ENCODE results near the gene CRABP2. TPM values are rescaled to one million over a fixed set of nuclear protein-coding genes. Genes with fewer than 3 reads are reported as not detected.

The CRABP2 gene
- polyA plus RNA-seq, 1 of the 3 experiments (the other 2 are of a cell fraction): 42.1 TPM

DNA sequence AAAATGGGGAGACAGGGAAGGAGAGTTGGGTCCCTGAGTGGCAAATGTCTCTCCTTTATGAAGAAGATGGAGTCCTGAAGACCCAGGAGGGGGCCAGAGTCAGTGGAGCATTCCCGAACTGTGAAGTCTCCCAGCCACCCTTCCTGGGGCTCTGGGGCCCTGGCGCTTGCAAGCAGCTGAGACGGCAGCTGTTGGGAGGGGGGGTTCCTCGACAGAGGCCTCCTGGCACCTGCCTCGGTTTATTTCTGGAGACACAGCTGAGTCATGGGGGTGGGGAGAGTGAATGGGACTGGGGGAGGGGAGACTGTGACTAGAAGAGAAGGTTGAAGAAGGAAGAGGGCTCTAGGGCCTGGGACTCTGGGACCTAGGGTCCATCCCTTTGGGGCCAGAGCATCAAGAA, 42.2 kb downstream of the CRABP2 start:
- no peak overlapping the region for H3K4me3 ChIP-seq (ENCODE audit: low read depth in 2 of 2, low read length in 1 of 2)
- H3F3A ChIP-seq (replicated peaks; ENCODE audit: insufficient read depth): peaks cover 21% of the 10 kb centered on the region
- TF ChIP-seq EP300 (IDR thresholded peaks at IDR 0.05; ENCODE audit: borderline replicate concordance in 1 of 2, low read depth in 1 of 2, low read length in 1 of 2) (no peak), EZH2phosphoT487 (IDR thresholded peaks at IDR 0.05; ENCODE audit: borderline replicate concordance, low read depth) (no peak), MEF2A (IDR thresholded peaks at IDR 0.05; ENCODE audit: borderline replicate concordance, low read depth) (peak; percentile 57; the same call in 1 of the 2 replicates), FOSL2 (IDR thresholded peaks at IDR 0.05; ENCODE audit: borderline replicate concordance, low read depth) (peak; percentile 22; the same call in 1 of the 2 replicates), TCF12 (IDR thresholded peaks at IDR 0.05) (peak; percentile 48; the same call in 1 of the 2 replicates)
- H3K4me2 ChIP-seq: no peak overlapping the region
- H3K9ac ChIP-seq: no peak overlapping the region
- H3K27me3 ChIP-seq (ENCODE audit: insufficient read depth): no peaks in the 10 kb centered on the region
- ChIA-PET POLR2A (no interaction called here), CTCF (interaction anchor here (0.6 to 13.1 kb wide), 5 partner anchors 19 to 64 kb away, joined by 3 to 682 read pairs (median 252); partner anchors contain the start of genes BCAN, HAPLN2, ISG20L2 and METTL25B)
- no peaks in the 10 kb centered on the region for H3K79me2 ChIP-seq (ENCODE audit: insufficient read depth)
- H3K27ac ChIP-seq (ENCODE audit: low read depth in 2 of 2, low read length in 1 of 2): peak overlapping the region in 1 of 2 experiments; percentile 87; a peak in 1 of 4 replicates
- no peaks in the 10 kb centered on the region for H3K9me2 ChIP-seq
- DNase-seq: no peak
- WGBS (ENCODE audit: low lambda C conversion rate): 44% methylated on average over 5 of the region's 5 CpGs
- peaks cover 41 to 48% of the 10 kb centered on the region in 2 experiments; a peak in 3 of 4 replicates for H3K4me1 ChIP-seq (ENCODE audit: control insufficient read depth in 1 of 2, insufficient read depth in 2 of 2, low read depth in 1 of 2, low read length in 1 of 2)
- no peaks in the 10 kb centered on the region for H4K20me1 ChIP-seq (ENCODE audit: insufficient read depth)
- H3K9me3 ChIP-seq: no peaks in the 10 kb centered on the region
- no peaks in the 10 kb centered on the region for H3K36me3 ChIP-seq (replicated peaks in 1 of 2; ENCODE audit: control insufficient read depth in 1 of 2, insufficient read depth in 2 of 2, low read length in 1 of 2)
- no peak overlapping the region; the same call in 1 of the 2 replicates for H2AFZ ChIP-seq (ENCODE audit: low read depth)

DNA sequence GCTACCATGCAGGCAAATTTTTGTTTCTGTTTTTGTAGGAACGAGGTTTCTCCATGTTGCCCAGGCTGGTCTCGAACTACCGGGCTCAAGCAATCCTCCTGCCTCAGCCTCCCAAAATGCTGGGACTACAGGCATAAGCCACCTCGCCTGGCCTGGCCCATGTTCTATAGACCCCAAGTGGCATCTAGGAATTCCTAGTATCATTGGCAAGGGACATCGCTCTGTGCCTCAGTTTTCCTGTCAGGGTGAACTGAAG, 42.7 kb downstream of the CRABP2 start:
- H3K4me3 ChIP-seq (ENCODE audit: low read depth in 2 of 2, low read length in 1 of 2): no peak overlapping the region
- H3K36me3 ChIP-seq (replicated peaks in 1 of 2; ENCODE audit: control insufficient read depth in 1 of 2, insufficient read depth in 2 of 2, low read length in 1 of 2): no peaks in the 10 kb centered on the region
- peak overlapping the region in 1 of 2 experiments; percentile 87; a peak in 1 of 4 replicates for H3K27ac ChIP-seq (ENCODE audit: low read depth in 2 of 2, low read length in 1 of 2)
- no peak overlapping the region; the same call in 1 of the 2 replicates for H2AFZ ChIP-seq (ENCODE audit: low read depth)
- no peaks in the 10 kb centered on the region for H4K20me1 ChIP-seq (ENCODE audit: insufficient read depth)
- no peaks in the 10 kb centered on the region for H3K27me3 ChIP-seq (ENCODE audit: insufficient read depth)
- no peaks in the 10 kb centered on the region for H3K9me3 ChIP-seq
- H3K4me2 ChIP-seq: no peak overlapping the region
- POLR2A ChIA-PET: interaction anchor here (3.6 kb wide), 1 partner anchor 14 kb away, joined by 36 read pairs; the partner anchor contains the start of gene NES
- no peak for DNase-seq
- H3K9ac ChIP-seq: no peak overlapping the region
- H3F3A ChIP-seq (replicated peaks; ENCODE audit: insufficient read depth): peaks cover 21% of the 10 kb centered on the region
- H3K9me2 ChIP-seq: no peaks in the 10 kb centered on the region
- H3K4me1 ChIP-seq (ENCODE audit: control insufficient read depth in 1 of 2, insufficient read depth in 2 of 2, low read depth in 1 of 2, low read length in 1 of 2): peaks cover 36 to 48% of the 10 kb centered on the region in 2 experiments; a peak in 3 of 4 replicates
- WGBS (ENCODE audit: low lambda C conversion rate): 98% methylated on average over 5 of the region's 5 CpGs
- CTCF ChIA-PET: interaction anchor here (0.6 to 13.1 kb wide), 5 partner anchors 20 to 64 kb away, joined by 3 to 682 read pairs (median 252); partner anchors contain the start of genes BCAN, HAPLN2, ISG20L2 and METTL25B
- TF ChIP-seq CHD2 (IDR thresholded peaks at IDR 0.05; ENCODE audit: low read length, partially characterized antibody) (no peak), FOSL2 (IDR thresholded peaks at IDR 0.05; ENCODE audit: borderline replicate concordance, low read depth) (no peak), GABPA (IDR thresholded peaks at IDR 0.05; ENCODE audit: low read depth) (no peak), TEAD4 (IDR thresholded peaks at IDR 0.05; ENCODE audit: borderline replicate concordance, insufficient read depth) (no peak), JUND (IDR thresholded peaks at IDR 0.05) (no peak), GATA2 (CRISPR knock-in tag; IDR thresholded peaks at IDR 0.05) (no peak)
- H3K79me2 ChIP-seq (ENCODE audit: insufficient read depth): no peaks in the 10 kb centered on the region

Data from SK-N-SH (cell line).